H1 (cell line): ENCODE data around the gene PELI2. TPM values are rescaled to one million over a fixed set of nuclear protein-coding genes. Genes with fewer than 3 reads are reported as not detected.

ENCODE experiments used
- CTCF ChIA-PET: fragments of 300-600 bp; sonication (Branson Sonifier 250); formaldehyde crosslinking; loops from one replicate; lab custom pipeline; 2021; ENCODE audit not compliant: partially characterized antibody; lab: Charles Lee
- POLR2A ChIA-PET: fragments of 300-600 bp; sonication (Branson Sonifier 250); formaldehyde crosslinking; loops from one replicate; lab custom pipeline; 2021; ENCODE audit warnings: inconsistent platforms; ENCODE audit not compliant: partially characterized antibody; lab: Charles Lee
- DNase-seq, 2 experiments: peaks; one replicate each; pipeline versions ENCODE4 v3.0.0 to v3.0.0-alpha.2; 2010 to 2022; ENCODE audit warnings: low spot score in 2 of 2, low read depth in 1 of 2, mixed read lengths in 1 of 2
- FAIRE-seq: peaks from 2 replicates; lab custom pipeline; 2011; peaks lifted over from hg19 to GRCh38; lab: Jason Lieb, UNC
- H2AFZ ChIP-seq: 2 replicates; pipeline ENCODE4 v1.8.1; 2012; ENCODE audit warnings: low read length, inconsistent platforms
- H2AK5ac ChIP-seq: 2 replicates; pipeline ENCODE4 v1.6.1; 2013; ENCODE audit warnings: low read depth, low read length
- H2BK120ac ChIP-seq: replicated peaks from 2 replicates; pipeline ENCODE3; 2013; ENCODE audit warnings: low read depth, low read length, inconsistent platforms
- H2BK12ac ChIP-seq: 2 replicates; pipeline ENCODE4 v1.6.1; 2013; ENCODE audit warnings: low read depth, low read length
- H2BK15ac ChIP-seq: 2 replicates; pipeline ENCODE4 v1.6.1; 2013; ENCODE audit warnings: low read length
- H2BK20ac ChIP-seq: 2 replicates; pipeline ENCODE4 v1.6.1; 2013; ENCODE audit warnings: low read length
- H2BK5ac ChIP-seq: 2 replicates; pipeline ENCODE4 v1.6.1; 2013; ENCODE audit warnings: low read depth, low read length
- H3K14ac ChIP-seq: 2 replicates; pipeline ENCODE4 v1.6.1; 2013; ENCODE audit warnings: inconsistent platforms; ENCODE audit not compliant: insufficient read length
- H3K18ac ChIP-seq: 2 replicates; pipeline ENCODE4 v1.6.1; 2013; ENCODE audit warnings: low read length; ENCODE audit errors: extremely low read depth
- H3K23ac ChIP-seq: 2 replicates; pipeline ENCODE4 v1.6.1; 2013; ENCODE audit warnings: inconsistent platforms; ENCODE audit not compliant: insufficient read length
- H3K23me2 ChIP-seq: 2 replicates; pipeline ENCODE4 v1.6.1; 2013; ENCODE audit warnings: low read depth, low read length
- H3K27ac ChIP-seq: 2 replicates; pipeline ENCODE4 v1.6.1; 2011; ENCODE audit warnings: low read depth, low read length, inconsistent platforms
- H3K27me3 ChIP-seq, 4 experiments: replicated peaks in 1 of 4; 1 replicate in 1 of 4; 2 replicates in 3 of 4; pipeline versions ENCODE4 v1.6.1 to v1.8.1; 2011 to 2013; ENCODE audit warnings: low read length in 3 of 4, mild to moderate bottlenecking in 3 of 4, inconsistent platforms in 2 of 4, mixed read lengths in 2 of 4, moderate library complexity in 1 of 4; ENCODE audit not compliant: control insufficient read depth in 3 of 4, insufficient read depth in 3 of 4; ENCODE audit errors: extremely low read depth in 1 of 4
- H3K36me3 ChIP-seq, 4 experiments: 2 replicates each; pipeline versions ENCODE4 v1.6.1 to v1.8.1; 2011 to 2013; ENCODE audit warnings: mild to moderate bottlenecking in 4 of 4, low read length in 3 of 4, moderate library complexity in 2 of 4, control low read depth in 1 of 4, inconsistent platforms in 1 of 4; ENCODE audit not compliant: insufficient read depth in 4 of 4, control insufficient read depth in 2 of 4
- H3K4ac ChIP-seq: replicated peaks from 2 replicates; pipeline ENCODE3; 2013; ENCODE audit warnings: low read length, low read depth, mixed read lengths, inconsistent platforms; ENCODE audit not compliant: insufficient read length
- H3K4me1 ChIP-seq, 4 experiments: replicated peaks in 1 of 4; 1 replicate in 1 of 4; 2 replicates in 3 of 4; pipeline versions ENCODE4 v1.6.1 to v1.8.1; 2011 to 2013; ENCODE audit warnings: low read length in 3 of 4, inconsistent platforms in 2 of 4, mixed read lengths in 1 of 4; ENCODE audit not compliant: insufficient read depth in 4 of 4, control insufficient read depth in 3 of 4
- H3K4me2 ChIP-seq, 2 experiments: 2 replicates each; pipeline versions ENCODE4 v1.6.1 to v1.8.1; 2011 to 2013; ENCODE audit warnings: low read depth in 2 of 2, low read length in 2 of 2, control low read depth in 1 of 2, inconsistent platforms in 1 of 2, mild to moderate bottlenecking in 1 of 2; ENCODE audit not compliant: insufficient read depth in 1 of 2
- H3K4me3 ChIP-seq, 4 experiments: fragments of 200-600, 300-600 bp in 1 of 4; sonication (generic), shearing (Covaris generic), sonication (Bioruptor Twin) in 1 of 4; 2 replicates each; pipeline versions ENCODE4 v1.5.1 to v1.8.1; 2011 to 2016; ENCODE audit warnings: low read length in 4 of 4, low read depth in 3 of 4, control low read depth in 2 of 4, inconsistent platforms in 2 of 4, mild to moderate bottlenecking in 2 of 4, mixed read lengths in 1 of 4, moderate library complexity in 1 of 4; ENCODE audit not compliant: insufficient read depth in 2 of 4; ENCODE audit errors: extremely low read depth in 1 of 4
- H3K56ac ChIP-seq: replicated peaks from 2 replicates; pipeline ENCODE3; 2013; ENCODE audit warnings: low read depth, mild to moderate bottlenecking, mixed read lengths, low read length, inconsistent platforms; ENCODE audit not compliant: insufficient read length
- H3K79me1 ChIP-seq: 2 replicates; pipeline ENCODE4 v1.6.1; 2013; ENCODE audit warnings: low read depth, low read length, control low read depth
- H3K79me2 ChIP-seq, 2 experiments: 2 replicates each; pipeline versions ENCODE4 v1.6.1 to v1.8.1; 2012 to 2013; ENCODE audit warnings: low read length in 2 of 2, mild to moderate bottlenecking in 2 of 2, inconsistent platforms in 1 of 2; ENCODE audit not compliant: insufficient read depth in 2 of 2, control insufficient read depth in 1 of 2
- H3K9ac ChIP-seq, 4 experiments: replicated peaks in 1 of 4; 1 replicate in 1 of 4; 2 replicates in 3 of 4; pipeline versions ENCODE4 v1.6.1 to v1.8.1; 2011 to 2013; ENCODE audit warnings: low read depth in 3 of 4, low read length in 3 of 4, control low read depth in 2 of 4, mild to moderate bottlenecking in 2 of 4, moderate library complexity in 2 of 4, inconsistent platforms in 1 of 4; ENCODE audit errors: extremely low read depth in 1 of 4
- H3K9me3 ChIP-seq, 2 experiments: 2 replicates each; pipeline versions ENCODE4 v1.6.1 to v1.8.1; 2012 to 2013; ENCODE audit warnings: mild to moderate bottlenecking in 2 of 2, moderate library complexity in 2 of 2, control low read depth in 1 of 2, inconsistent platforms in 1 of 2, low read depth in 1 of 2, low read length in 1 of 2, mixed read lengths in 1 of 2; ENCODE audit not compliant: insufficient read depth in 2 of 2
- H4K20me1 ChIP-seq, 2 experiments: replicated peaks in 1 of 2; 2 replicates each; pipeline versions ENCODE3 to v1.8.1; 2011 to 2013; ENCODE audit warnings: inconsistent platforms in 2 of 2, low read length in 2 of 2, mild to moderate bottlenecking in 1 of 2; ENCODE audit not compliant: insufficient read depth in 2 of 2, control insufficient read depth in 1 of 2
- H4K5ac ChIP-seq: 2 replicates; pipeline ENCODE4 v1.6.1; 2013; ENCODE audit warnings: low read length, low read depth, mixed read lengths, inconsistent platforms; ENCODE audit not compliant: insufficient read length
- H4K8ac ChIP-seq: 2 replicates; pipeline ENCODE4 v1.8.0; 2013; ENCODE audit warnings: mild to moderate bottlenecking, moderate library complexity, low read length, inconsistent platforms; ENCODE audit not compliant: insufficient read depth; ENCODE audit errors: extremely low read depth
- H4K91ac ChIP-seq: replicated peaks from 2 replicates; pipeline ENCODE3; 2013; ENCODE audit warnings: low read length, mixed read lengths, inconsistent platforms; ENCODE audit not compliant: insufficient read length
- EGR1 ChIP-seq: IDR thresholded peaks from 2 replicates; pipeline ENCODE4 v1.6.1; 2011; ENCODE audit warnings: low read depth, low read length, borderline replicate concordance
- SUZ12 ChIP-seq: fragments of 200-600 bp; sonication (generic); IDR thresholded peaks from 2 replicates; pipeline ENCODE4 v1.6.1; 2012; ENCODE audit warnings: mild to moderate bottlenecking, inconsistent platforms, low read length, moderate library complexity, mixed read lengths
- WGBS, 2 experiments: shearing (Covaris generic) in 1 of 2; methylation state at CpG; one replicate each; pipeline versions ENCODE4 v1.1.6 to v1.1.7; 2013 to 2015; ENCODE audit warnings: low lambda C conversion rate in 2 of 2, mixed read lengths in 2 of 2, inconsistent platforms in 1 of 2, low coverage in 1 of 2, missing lambda C conversion rate in 1 of 2; ENCODE audit not compliant: insufficient replicate concordance in 2 of 2, insufficient coverage in 1 of 2, insufficient read length in 1 of 2; ENCODE audit errors: extremely low coverage in 1 of 2, missing lambda C conversion rate in 1 of 2; 5-methylcytosine and 5-hydroxymethylcytosine counted together
- polyA plus RNA-seq, 7 experiments: library from polyadenylated mRNA; depleted of rRNA in 3 of 7; stranded (reverse) in 5 of 7; unstranded in 2 of 7; fragments of >200 nt in 5 of 7; fragments of 200-250 nt in 2 of 7; gene quantifications; 1 replicate in 5 of 7; 2 replicates in 1 of 7; 4 replicates in 1 of 7; pipeline versions ENCODE4 v1.2.1 to v1.2.3, GENCODE V29; 2011 to 2013; ENCODE audit warnings: missing spikeins in 2 of 7, mixed read lengths in 2 of 7
- total RNA-seq: library from RNA; stranded (reverse); fragmentation: NEBNext Ultra II Directional; extraction: Animal tissue kit (Norgen Biotek cat#: 25700); gene quantifications from 2 replicates; pipeline ENCODE4 v1.2.1, GENCODE V29; 2021

Gene PELI2
- total and polyA plus RNA-seq, 2 of the 8 experiments (the other 6 are each of a cell fraction or from before 2014, with no cell fraction given) = 14.6 to 25.7 TPM

DNA sequence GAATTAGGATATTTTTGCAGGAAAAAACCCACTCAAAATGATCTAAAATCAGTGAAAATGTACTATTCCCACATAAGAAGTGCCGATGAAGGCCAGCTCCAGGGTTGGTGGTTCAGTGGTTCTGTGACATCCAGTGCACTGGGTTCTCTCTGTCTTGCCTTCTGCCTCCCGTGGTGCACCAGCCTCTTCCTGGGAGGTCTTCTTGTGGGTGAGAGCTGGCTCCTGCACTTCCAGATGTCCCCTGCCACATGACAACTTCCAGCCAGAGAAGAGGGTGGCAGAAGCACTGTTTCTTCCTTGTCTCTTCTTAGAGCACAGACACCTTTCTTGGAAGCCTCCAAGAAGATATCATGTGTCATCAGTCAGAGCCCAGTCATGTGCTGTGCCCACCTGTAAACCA is 170.9 kb downstream of the PELI2 start:
- Histone ChIP-seq H4K8ac (no peak overlapping the region), H3K27me3 (no peaks in the 10 kb centered on the region), H4K5ac (no peak overlapping the region), H3K4me2 (no peak overlapping the region), H3K23ac (no peak overlapping the region), H3K9ac (no peak overlapping the region), H3K4me3 (no peak overlapping the region), H3K14ac (no peak overlapping the region), H3K9me3 (no peaks in the 10 kb centered on the region), H3K4me1 (no peaks in the 10 kb centered on the region), H3K18ac (no peak overlapping the region), H3K79me2 (no peaks in the 10 kb centered on the region), H3K4ac (no peak overlapping the region), H2BK20ac (no peak overlapping the region), H2AFZ (no peak overlapping the region), H4K91ac (no peak overlapping the region), H2AK5ac (no peak overlapping the region), H2BK5ac (no peak overlapping the region), H3K36me3 (peaks cover 0 to 9% (median 2%) of the 10 kb centered on the region in 4 experiments; a peak in 2 of 8 replicates), H3K56ac (no peak overlapping the region), H3K23me2 (no peaks in the 10 kb centered on the region), H3K27ac (no peak overlapping the region), H4K20me1 (peaks cover 0 to 3% of the 10 kb centered on the region in 2 experiments), H3K79me1 (no peaks in the 10 kb centered on the region), H2BK120ac (no peak overlapping the region), H2BK15ac (no peak overlapping the region), H2BK12ac (no peak overlapping the region)
- DNase-seq = no peak
- POLR2A ChIA-PET = no interaction called here
- TF ChIP-seq SUZ12 (no peak), EGR1 (no peak)
- CTCF ChIA-PET = interaction anchor here (0.7 kb wide), 1 partner anchor 36 kb away, joined by 3 read pairs; no protein-coding TSS in a partner anchor
- 93% methylated on average over 2 of the region's 2 CpGs; no CpG with 5 or more reads in 1 of the 2 experiments for WGBS, 2 experiments
- no peak for FAIRE-seq
